Forelimb muscle (tissue), 1 donor: ENCODE results near the gene RPL41. TPM values are rescaled to one million over a fixed set of nuclear protein-coding genes. Genes with fewer than 3 reads are reported as not detected.
A peak's percentile ranks its signal among the peaks of the same experiment; 100 is the strongest.
"Not testable (repeated sequence)": the region's sequence is repeated elsewhere in the genome, so short reads cannot be mapped to it uniquely, and the experiment has no call there.

Experiments
- DNase-seq: peaks from one replicate; pipeline ENCODE4 v3.0.0-alpha.2; 2013; ENCODE audit warnings: low read depth
- polyA plus RNA-seq: library from polyadenylated mRNA; unstranded; fragments of 120-200 nt; gene quantifications from one replicate; pipeline ENCODE4 v1.2.1, GENCODE V29; 2013; ENCODE audit not compliant: insufficient read length

Gene RPL41
- polyA plus RNA-seq, 1 donor: 5,976 TPM

GRCh38 chr12:56103066-56103711 lies 13.2 kb upstream of the RPL41 start:
- no peak for DNase-seq

GRCh38 chr12:56103823-56104108 lies 12.7 kb upstream of the RPL41 start:
- DNase-seq: no peak

- DNase-seq: peak; percentile 94
Measured at GRCh38 chr12:56104109-56104814, 12.2 kb upstream of the RPL41 start, which contains the start of gene PA2G4. Gene PA2G4 (plus strand): TSS chr12:56104559. CDS start chr12:56104738, 179 bp downstream.

- no peak for DNase-seq
Measured at GRCh38 chr12:56104815-56105608, 11.4 kb upstream of the RPL41 start.

DNA sequence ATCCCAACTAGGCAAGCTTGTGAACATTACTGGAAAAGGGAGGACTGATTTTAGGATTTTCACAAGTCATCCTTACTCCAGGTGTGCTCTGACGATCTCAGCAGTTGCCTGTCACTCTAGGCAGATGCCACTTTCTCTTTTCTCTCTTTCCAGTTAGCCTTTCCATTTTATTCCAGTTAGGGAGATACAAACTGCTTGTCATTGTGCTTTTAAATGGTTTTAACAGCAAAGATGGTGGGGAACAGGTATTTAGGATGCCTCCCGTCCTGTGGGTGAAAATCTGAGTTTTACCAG lies 10.9 kb upstream of the RPL41 start:
- DNase-seq: no peak

DNA sequence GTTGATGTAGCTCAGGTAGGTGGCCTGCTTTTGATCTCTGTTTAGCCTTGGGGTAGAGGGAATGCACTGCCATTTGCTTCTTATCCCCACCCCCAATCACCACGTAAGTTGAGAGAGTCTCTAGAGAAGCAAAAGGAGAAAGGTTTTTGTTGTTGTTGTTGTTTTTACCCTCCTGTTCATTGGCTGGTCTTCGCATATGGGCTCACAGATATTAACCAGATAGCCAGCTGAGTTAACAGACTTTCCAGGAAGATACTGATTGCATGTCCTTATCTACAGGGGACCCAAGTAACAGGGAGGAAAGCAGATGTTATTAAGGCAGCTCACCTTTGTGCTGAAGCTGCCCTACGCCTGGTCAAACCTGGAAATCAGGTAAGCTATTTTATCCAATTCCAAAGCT lies 9.2 kb upstream of the RPL41 start:
- no peak for DNase-seq

DNA sequence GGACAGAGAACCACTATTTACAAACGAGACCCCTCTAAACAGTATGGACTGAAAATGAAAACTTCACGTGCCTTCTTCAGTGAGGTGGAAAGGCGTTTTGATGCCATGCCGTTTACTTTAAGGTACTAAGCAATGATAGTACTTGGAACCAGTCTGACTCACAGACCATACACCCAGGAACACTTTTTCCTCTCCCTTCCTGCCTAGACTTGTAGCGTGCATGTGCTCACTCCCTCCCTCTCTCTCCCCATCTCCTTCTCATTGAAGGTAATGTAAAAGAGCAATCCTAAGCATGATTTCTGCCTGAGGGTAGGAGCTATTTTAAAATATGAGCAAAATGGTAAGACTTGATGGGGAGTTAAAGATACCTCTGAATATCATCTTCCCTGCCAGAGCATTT lies 5.9 kb upstream of the RPL41 start:
- no peak for DNase-seq

- DNase-seq: no peak
Measured at GRCh38 chr12:56114084-56114483, 2.3 kb upstream of the RPL41 start.

GRCh38 chr12:56115329-56115728 lies 1.1 kb upstream of the RPL41 start:
- no peak for DNase-seq

DNA sequence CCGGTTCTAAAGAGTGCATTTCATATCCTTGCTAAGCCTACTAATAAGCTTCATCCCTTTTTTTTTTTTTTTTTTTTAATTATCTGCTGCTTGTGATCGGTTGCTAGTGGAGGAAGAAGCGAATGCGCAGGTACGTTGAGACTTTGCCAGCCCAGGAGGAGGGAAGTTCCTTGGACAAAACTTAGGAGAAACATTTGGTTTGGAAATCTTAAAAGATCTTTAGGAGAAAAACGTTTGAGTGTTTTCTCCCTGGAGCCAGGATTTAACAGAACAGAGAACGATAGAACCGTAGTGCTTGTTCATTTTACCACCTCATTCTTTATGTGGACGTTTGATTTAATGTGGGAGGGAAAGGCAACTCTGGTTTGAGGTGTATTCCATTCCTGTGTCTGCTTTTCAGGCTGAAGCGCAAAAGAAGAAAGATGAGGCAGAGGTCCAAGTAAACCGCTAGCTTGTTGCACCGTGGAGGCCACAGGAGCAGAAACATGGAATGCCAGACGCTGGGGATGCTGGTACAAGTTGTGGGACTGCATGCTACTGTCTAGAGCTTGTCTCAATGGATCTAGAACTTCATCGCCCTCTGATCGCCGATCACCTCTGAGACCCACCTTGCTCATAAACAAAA lies 761 bp downstream of the RPL41 start:
- DNase-seq: not testable (repeated sequence)

- DNase-seq: peak; percentile 99
Measured at GRCh38 chr12:56117778-56118687, 1.6 kb downstream of the RPL41 start, which contains the start of gene ZC3H10. Gene ZC3H10 (plus strand): TSS chr12:56118266. CDS start chr12:56120563, 2,297 bp downstream.

GRCh38 chr12:56118688-56119357 lies 2.4 kb downstream of the RPL41 start:
- DNase-seq: no peak

DNA sequence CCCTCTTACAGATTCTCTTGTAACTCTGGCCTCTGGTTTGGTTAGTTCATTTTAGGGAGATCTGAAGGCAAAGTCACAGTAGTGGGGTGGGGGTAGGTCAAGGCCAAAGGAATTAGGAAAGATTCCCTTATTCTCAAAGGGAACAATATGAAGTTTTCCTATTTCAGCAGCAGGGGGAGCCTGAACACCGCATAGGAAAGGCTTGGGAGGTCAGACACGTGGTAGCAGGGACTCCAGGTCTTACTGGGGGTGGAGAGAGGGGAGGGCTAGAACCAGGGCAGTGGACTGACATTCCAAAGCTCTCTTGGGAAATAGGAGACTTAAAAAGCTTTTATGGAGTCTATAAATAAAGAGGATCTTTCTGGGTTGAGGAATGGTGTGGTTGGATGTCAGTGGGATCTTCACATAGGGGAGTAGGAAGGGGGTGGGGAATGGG lies 2.9 kb downstream of the RPL41 start:
- DNase-seq: no peak

DNA sequence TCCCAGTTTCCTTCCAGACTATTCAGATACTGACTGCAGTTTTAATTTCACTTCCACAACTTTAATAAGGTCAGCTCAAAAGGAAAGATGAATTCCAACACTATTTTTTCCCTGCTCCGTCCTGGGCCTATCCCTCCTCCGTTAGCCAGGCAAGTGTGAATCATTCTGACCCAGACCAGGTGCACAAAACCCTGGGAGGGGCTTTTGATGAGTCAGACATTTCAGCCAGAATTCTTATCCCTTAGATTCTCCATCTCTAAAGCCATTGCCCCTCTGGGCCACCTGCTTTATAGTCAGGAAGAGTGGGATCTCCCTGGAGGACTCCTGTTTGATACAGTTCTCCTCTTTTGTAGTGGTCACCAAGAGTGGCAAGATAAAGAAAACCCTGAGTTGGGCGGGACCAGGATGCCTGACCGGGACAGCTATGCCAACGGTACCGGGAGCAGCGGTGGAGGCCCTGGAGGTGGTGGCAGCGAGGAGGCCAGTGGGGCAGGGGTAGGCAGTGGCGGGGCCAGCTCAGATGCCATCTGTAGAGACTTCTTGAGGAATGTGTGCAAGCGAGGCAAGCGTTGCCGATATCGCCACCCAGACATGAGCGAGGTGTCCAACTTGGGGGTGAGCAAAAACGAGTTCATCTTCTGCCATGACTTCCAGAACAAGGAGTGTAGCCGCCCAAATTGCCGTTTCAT lies 3.9 kb downstream of the RPL41 start:
- DNase-seq: no peak

GRCh38 chr12:56121204-56121870 lies 4.9 kb downstream of the RPL41 start:
- DNase-seq: no peak

GRCh38 chr12:56122637-56123036 lies 6.2 kb downstream of the RPL41 start:
- no peak for DNase-seq

DNA sequence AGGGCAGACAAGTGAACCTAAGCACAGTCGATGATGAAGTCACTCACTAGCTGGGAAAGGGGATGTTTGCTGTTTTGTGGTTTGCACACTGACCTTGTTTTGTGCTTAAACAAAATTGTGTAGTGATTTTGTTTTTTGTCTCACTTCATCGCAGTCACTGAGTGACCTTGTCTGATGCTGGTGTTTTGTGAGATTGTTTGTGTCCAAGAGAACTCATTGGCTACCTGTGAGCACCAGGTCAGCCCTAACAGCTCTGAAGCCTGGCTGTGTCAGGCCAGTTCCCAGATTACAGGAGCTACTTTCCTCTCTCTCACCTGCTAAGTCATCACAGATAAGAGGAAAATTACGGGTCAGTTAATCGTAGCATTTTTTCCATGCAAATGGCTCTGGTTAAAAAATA lies 7.7 kb downstream of the RPL41 start:
- DNase-seq: no peak

GRCh38 chr12:56126732-56127239 lies 10.4 kb downstream of the RPL41 start:
- DNase-seq: no peak

GRCh38 chr12:56127485-56127887 lies 11.1 kb downstream of the RPL41 start:
- no peak for DNase-seq
